SHP77 treated with DMSO at 0.1 percent for 48 hours (cell line): Measurements from ENCODE around the gene C3orf20.

Source experiments
- DNase-seq: peaks from one replicate; lab custom pipeline; 2025; lab: John Stamatoyannopoulos, UW

Gene C3orf20

DNA sequence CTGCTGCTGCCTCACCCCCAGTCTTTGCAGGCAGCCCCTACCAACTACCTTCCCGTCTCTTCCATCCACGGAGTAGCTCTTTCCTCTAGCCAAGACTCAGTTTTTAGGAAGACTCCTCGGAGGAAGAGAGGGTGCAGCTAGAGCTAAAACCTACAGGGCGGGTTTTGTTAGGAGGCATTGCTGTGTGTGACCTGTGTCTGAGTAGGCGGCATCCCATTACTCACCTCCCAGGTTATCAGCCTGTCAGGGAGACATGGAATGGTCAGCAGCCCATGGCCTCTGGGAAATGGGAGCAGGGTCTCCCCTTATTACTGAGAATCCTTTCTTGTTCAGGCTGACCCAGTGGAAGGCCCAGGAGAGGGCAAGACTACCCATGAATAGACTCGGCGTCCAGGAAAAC is 100.1 kb downstream of the C3orf20 start:
- no peak for DNase-seq

DNA sequence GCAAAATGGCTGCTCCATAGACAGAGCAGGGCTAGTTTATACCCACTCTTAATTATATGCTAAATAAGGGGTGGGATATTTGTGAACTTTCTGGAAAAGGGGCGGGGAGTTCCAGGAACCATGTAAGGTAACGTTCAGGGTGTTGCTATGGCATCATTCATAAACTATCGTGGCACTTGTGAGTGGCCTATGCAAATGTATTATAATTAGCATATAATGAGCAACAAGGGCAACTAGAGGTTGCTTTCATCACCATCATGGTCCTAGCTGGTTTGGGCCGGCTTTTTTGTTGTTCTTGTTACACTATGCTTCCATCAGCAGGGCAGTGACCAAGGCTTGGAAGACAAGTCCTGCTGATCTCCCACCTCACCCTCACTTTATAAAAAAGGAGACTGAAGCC is 100.6 kb downstream of the C3orf20 start:
- no peak for DNase-seq

DNA sequence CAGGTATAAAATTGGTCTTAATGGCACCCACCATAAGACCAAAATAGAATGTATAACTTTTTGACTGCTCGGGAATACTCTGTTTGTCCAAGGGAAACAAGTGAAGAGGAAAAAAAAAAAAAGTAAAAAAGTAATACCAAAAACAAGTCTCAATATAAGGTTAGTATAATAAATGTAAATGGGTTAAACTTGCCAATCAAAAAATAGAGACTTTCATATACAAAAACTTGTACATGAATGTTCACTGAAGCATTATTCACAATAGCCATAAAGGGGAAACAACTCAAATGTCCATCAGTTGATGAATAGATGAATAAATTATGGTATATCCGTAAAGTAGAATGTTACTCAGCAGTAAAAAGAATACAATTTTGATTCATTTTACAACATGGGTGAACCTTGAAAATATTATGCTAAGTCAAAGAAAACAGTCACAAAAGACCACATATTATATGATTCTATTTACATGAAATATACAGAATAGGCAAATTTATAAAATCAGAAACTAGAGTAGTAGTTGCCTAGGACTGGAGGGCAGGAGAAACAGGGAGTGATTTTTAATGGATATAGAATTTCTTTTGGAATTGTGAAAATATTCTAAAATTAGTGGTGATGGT is 104.2 kb downstream of the C3orf20 start:
- DNase-seq: no peak

DNA sequence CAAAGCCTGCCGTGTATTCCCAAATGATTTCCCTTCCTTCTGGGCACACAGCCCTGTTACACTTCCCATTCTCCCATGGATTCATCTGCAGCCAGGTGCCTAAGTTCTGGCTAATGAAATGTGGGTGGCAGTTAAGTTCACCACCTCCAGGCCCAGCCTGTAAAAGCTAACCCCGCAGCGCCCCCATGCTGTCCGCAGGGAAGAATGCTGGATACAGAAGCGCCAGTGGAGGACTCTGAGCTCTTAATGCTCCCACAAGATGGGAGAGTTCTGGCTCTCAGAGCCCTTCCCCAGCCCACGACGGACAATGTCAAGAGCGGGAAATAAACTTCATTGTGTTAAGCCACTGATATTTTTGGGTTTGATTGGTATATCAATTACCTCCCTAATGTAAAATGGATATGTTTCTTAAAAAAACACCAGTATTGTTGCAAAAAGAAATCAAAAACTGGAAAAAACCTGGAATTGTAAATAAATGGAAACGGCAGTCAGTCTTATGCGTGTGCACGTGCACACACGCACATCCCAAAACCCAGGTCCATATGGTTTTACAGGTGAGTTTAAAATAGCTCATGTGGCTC is 106.1 kb downstream of the C3orf20 start:
- DNase-seq: peak; percentile 38

DNA sequence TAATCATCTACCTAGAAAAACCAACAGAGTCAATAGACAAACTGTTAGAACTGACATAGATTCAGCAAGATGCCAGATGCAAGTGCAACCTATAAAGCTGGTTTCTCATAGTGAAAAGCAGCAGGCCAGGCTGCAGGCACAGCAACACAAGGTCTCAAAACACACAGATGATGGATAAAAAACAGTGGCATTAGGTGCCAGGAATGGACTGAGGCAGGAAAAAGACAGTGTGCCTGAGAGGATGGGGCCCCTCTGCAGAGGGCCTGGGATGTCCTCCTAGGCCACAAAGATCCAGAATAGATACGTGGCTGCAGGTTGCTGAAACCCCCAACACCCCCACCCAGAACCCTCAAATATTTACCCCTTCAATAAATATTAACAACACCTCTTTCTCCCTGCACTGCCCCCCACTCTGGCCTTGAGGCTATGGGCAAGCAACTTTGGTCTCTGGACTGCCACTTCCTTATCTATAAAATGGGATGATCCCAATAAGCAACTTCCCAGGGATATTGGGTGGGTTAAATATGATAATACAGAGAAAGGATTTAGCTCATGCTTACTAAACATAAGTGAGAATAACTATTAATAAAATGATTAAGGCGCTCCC is 108.6 kb downstream of the C3orf20 start:
- DNase-seq: no peak

DNA sequence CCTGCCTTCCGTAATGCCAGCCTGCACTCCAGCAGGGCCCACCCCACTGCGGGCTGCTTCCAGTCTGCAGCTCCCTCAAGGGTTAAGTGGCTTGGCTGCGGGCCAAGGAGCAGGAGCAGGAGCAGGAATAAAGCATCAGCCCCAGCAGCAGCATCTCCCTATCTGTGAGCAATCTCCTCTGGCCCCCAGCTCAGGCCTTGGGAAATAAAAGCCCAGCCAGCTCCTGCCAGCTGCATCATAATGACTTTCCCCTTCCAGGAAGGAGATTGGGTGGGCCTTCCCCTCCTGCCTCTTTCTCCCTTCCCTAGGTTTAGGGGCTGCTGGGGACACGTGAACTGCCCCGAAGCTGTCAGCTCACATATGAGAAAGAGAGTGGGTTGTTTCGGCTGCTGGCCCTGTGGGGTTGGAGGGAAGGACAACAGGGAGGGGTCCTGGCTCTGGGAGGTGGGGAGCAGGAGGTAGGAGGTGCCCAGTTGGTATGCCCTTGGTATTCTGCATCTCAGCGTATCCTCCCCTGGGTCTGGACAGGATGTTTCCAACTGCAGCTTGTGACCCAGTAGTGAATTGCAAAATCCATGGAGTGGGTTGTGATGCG is 109.2 kb downstream of the C3orf20 start:
- DNase-seq: peak; percentile 15

DNA sequence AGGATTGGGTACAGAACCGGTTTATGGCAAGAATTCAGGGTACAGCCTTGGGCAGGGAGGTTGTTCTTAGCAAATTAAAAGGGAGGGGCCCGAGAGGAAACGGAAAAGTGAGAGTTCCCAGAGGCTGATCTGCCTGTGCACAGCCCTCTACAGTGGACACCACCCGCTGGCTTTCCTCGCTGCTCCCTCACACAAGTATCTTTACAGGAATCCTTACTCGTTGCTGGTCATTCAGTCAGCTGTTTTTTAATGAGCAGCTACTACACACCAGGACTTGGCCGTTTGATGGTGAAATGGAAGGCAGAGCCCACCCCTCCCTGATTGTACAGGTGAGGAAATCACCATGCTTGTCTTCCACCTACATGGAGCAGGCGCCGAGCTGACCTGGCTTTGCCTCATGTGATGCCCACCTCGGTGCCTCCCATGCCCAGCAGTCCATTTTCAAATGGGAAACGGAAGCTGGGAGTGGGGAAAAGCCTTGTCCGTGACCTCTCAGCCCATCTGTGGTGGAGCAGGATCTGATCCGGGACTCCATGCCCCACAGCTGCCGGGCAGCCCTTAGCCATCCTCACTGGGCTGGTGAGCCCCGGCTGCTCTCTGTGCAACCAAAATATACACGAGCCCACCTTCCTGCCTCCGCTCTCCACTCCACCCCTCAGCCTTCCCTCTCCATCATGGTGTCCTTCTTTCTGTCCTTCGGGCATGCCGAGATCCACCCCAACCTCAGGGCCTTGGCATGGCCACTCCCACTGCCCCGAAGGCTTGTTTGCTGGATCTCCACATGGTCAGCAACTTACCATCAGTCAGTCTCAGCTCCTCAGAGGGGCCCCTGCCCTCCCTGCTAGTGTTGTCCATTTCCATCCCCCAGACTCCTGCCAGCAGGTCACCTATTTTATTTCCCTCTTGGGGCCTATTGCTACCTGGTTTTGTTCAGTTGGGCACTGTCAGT is 110.5 kb downstream of the C3orf20 start:
- no peak for DNase-seq

DNA sequence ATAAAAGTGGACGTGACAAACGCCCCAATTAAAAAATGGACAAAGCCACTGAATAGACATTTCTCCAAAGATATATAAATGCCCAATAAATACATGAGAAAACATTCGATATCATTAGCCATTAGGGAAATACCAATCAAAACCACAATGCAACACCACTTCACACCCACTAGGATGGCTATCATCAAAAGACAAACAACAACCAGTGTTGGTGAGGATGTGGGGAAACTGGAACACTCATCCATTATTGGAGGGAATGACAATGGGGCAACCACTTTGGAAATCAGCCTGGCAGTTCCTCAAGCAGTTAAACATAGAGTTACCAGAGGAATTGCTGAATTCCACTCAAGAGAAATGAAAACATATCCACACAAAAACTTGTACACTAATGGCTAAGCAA is 111.4 kb downstream of the C3orf20 start:
- DNase-seq: no peak

DNA sequence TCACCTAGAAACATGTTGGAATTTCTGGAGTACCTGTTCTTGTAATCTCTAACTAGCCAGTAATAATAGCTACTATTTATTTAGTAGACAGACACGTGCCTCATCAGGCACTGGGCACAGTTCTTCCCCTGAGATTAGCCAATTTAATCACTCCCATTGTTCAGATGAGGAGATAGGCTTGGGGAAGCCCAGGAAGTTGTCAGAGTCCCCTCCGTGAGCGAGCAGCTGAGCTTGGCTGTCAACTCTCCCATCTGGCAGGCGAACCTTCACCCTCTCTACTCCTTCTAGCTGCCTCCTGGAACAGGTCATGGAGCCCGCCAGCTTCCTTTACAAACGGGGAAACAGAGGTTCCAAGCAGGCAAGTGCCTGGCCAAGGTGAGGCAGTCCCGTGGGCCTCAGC is 112.7 kb downstream of the C3orf20 start:
- DNase-seq: no peak

DNA sequence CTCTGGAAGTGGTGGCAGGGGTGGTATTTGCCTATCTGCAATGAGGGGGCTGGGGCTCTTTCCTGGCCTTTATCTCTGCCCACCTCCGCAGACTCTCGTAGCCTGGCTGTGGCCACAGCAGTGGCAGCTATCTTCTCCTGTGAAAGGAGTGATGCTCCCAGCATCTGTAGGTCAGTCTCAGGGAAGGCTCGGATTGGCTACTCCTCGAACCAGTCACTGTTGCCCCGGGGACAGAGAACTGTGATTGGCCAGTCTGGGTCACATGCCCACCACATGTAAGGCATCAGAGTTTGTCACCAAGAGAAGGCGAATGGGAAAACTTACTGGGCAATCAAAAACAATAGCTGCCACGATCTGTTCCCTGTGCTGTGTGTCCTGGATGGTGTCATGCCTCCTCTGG is 113.7 kb downstream of the C3orf20 start:
- no peak for DNase-seq

DNA sequence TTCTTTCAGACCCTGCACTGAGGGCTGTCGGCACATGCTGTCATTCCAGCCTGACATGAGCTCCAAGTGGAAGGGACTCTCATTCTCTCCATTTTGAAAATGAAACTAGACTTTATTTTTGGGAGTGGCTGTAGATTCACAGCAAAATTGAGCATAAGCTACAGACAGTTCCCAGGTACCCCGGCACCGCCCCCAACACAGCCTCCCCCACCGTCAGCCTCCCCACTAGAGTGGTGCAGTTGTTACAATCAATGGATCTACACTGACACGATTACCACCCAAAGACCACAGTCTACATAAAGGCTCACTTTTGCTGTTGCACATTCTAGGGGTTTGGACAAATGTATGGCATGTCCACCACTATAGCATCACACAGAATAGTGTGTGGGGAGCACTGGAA is 114.3 kb downstream of the C3orf20 start:
- DNase-seq: no peak

DNA sequence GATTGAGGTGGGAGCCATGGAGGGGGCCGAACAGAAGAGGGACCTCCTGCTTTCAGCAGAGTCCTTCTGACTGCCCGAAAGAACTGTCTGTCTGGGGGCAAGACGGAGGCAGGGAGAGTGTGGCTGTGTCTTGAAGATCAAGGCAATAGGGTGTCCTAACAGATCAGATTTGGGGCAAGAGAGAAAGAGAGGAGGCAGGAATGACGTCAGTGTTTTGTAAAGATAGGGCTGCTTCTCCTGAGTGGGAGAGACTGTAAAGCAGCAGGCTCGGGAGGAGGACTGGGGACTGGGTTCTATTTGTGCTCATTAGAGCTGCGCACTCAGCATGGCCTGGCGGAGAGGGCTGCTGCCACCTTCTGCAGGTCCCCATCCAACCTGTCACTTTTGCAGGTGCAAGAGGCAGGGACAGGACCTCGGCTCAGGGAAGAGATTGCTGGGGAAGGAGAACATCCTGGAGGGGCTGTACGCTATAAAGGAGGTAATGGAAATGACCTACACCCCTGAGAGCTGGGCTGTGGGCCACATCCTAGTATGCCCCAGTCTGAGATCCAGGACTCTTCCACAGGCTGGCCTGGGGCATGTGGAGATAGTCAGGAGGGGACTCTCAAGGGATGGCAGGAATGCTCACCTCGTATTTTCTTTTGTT is 114.8 kb downstream of the C3orf20 start:
- no peak for DNase-seq

DNA sequence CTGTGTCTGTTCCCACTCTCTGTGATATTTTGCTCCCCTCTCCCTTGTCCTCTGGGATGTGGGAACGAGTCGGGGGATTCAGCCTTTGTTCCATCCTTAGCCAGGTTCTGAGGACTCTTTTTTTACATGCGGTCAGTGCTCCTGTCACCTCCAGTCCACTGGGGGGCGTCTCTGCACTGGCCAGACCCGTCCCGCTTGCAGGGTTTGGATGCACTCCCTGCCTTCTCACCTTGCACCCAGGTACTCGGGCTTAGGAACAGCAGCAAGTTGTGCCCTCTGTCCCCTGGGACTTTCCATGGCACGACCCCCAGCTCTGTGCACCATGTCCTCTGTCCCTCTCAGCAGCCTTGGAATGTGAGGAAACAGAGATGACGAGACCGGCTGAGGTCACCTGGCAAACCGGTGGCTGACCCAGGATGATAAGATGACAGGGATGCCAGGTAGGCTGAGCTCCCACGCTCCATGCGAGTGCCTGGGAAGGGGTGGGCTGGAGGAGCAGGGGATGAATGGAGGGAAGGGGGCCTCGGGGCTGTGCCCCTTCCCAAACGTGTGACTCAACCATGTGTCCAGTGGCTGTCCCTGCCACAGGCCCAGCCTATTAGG is 116.5 kb downstream of the C3orf20 start:
- DNase-seq: no peak

DNA sequence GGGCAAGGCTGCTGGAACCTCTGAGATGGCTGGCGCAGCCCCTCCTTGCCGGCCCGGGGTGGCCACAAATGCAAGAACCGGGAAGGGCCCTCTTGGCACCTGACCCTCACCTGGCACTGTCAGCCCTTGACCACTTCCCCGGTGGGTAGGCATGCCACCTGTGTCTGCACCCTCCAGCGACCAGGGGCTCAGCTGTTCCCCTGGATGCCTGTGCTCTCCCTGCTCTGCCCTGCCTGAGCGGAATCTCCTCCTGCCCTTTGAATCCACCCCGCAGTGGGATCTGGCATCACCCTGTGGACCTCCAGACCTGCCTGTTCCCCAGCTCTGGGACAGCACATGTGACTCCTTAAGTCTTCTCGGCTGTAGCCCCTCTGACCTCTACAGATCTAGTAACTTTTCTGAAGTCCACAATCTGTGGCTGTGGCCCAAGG is 117.8 kb downstream of the C3orf20 start:
- DNase-seq: no peak

DNA sequence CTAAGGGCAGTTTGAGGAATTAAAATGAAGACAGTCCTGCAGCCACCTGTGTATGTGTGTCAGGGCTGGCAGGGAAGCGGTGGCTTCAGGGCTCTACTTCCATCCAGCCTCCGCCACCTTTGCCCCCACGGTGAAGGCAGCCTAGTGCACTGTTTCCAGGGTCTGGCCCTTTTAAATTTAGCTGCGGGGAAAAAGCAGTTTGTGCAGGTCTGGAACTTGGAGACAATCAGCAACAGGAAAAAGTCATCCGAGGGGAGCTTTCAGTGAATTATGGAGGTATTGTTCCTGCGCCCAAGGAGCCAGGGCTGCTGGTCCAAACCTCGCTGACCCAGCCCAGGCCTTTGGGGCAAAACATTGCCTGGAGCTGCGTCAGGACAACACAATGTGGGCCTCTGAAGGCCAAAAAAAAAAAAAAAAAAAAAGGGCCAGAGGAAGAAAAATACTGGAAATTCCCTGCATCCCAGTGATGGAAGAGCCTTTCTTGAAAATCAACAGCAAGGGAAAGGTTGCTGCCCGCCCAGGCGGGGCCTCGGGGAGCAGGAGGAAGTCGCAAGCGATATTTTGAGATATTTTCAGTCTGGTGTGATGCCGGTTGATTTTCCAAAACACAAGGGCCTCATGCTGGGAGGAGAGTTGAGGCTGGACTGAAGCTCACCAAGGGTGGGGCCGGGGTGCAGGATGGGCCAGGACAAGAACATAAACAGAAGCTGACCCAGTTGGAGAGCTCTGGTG is 118.4 kb downstream of the C3orf20 start:
- no peak for DNase-seq

DNA sequence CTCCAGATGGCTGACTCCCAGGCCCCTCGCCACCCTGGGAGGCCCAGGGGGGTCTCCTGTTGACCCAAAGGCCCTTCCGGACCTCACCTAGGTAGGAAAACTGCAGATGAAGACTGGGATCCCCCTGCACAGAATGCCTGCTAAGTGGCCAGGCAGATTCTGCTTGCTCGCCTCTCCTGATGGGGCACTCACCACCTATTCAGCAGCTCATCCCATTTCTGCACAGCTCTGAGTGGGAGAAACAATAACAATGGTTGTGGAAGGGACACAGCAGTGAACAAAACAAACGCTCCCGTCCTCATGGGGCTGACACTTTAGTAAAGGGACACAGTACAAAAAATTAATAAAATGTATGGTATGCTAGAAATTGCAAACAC is 118.9 kb downstream of the C3orf20 start:
- DNase-seq: no peak

DNA sequence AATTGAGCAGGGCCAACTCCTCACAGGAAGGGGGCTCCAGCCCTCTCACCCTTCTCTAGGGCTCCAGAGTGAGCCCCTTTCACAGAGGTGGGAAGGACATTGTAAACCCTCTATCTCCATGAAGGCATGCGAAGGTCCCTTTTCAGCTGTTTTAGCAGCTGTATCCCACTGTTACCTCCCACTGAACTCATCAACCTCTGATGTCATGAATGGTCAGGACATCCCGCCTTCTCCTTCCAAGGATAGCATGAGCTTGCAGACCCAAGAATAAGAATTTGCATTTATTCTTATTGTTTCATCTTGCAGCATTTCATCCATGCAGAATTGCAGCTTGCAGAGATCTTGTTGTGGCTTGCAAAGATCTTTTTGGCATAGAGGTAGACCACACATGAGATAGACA is 119.5 kb downstream of the C3orf20 start:
- no peak for DNase-seq

DNA sequence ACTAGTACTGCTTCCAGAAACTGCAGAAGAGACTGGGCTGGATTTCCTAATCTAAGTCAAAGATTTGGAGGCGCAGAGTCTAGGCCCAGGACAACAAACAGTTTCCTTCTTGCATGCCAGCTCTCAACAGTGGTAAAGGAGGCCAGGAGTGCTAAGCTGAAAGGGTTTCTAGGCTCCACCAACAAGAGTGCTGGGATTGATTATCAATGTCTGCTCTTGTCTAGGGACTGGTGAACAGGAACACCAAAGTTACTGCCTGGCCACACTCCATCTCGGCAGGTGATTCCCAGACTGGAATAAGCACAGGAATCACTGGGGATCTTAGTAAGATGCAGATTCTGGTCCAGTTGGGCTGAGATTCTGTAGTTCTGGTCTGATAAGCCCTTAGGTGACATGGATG is 121.1 kb downstream of the C3orf20 start:
- DNase-seq: no peak

DNA sequence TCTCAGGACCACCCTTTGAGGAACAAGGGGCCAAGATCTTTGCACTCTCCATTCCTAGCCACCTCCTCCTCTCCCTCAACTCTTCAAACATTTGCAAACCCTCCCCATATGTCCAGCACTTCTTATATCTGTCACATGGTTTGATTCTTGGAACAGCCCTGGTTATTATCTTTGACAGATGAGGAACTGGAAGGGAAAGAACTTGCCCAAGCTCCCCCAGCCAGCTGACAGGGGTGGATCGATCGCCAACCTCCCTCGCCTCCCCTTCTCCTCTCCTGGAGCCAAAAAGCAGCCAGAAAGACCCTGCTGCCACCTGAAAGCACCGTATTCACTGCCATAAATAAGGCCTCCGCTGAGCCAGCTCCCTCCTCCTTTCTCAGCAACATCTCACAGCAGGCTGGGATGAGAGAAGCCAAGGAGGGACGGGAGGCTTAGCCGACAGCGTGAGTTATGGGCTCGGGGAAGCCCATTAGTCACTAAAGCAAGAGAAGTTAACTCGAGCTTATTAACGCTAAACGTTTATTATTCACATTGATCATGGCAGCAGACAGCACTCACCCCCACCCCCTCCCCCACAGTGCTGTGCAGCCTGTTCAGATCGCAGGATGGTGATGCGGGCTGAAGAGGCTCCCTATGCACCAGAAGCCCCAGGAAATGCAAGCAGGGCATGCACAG is 121.6 kb downstream of the C3orf20 start:
- DNase-seq: no peak

DNA sequence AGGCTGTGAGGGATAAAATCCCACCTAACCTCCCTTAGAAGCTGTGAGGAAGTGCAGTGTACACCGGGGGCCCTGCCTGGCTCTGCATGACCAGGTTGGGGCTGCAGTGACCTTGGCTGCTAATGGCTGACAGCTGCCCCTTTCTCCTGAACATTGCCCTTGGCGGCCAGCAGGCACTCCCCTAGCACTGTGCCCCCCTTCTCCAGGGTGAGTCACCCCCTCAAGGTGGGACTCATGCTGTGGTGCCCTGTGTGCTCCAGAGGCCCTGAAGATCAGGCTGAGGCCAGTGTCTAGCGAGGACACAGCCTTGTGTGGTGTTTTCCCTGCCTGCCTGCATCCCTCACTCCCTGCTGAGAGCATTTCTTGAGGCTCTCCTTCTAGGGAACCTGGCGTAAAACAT is 122.8 kb downstream of the C3orf20 start:
- DNase-seq: no peak
